A549 treated with Mapracorat at 1 μM for 4 hours (cell line): Measurements from ENCODE around the gene HCK. TPM values are rescaled to one million over a fixed set of nuclear protein-coding genes. Genes with fewer than 3 reads are reported as not detected.

Source experiments
- total RNA-seq: library from RNA; stranded (reverse); fragments of 200-300 nt; extraction: Qiagen RNA extraction; gene quantifications from 5 replicates; pipeline ENCODE4 v1.2.3, GENCODE V29; 2022

Gene HCK
- total RNA-seq: 0.08 to 0.20 TPM (median 0.12 TPM) in 5 replicates

GRCh38 chr20:32052090-32052777, at the start of gene HCK:
TSS of gene HCK (plus strand) at chr20:32052242.

GRCh38 chr20:32010101-32010500, 41.9 kb upstream of the HCK start, which contains the start of gene CCM2L:
TSS of gene CCM2L (plus strand) at chr20:32010438. CDS start at chr20:32010455, 17 bp downstream.

GRCh38 chr20:32109392-32110172, 57.5 kb downstream of the HCK start, which contains the start of gene TM9SF4:
TSS of gene TM9SF4 (plus strand) at chr20:32109714. CDS start at chr20:32109741, 27 bp downstream.

Other genes starting within 250 kb of the HCK start
- 0.27 to 0.76 TPM (median 0.48 TPM) in 5 replicates for gene MYLK2, start 232.9 kb upstream of the HCK start, total RNA-seq
- gene FOXS1, start 206.6 kb upstream of the HCK start, total RNA-seq: 0.17 to 0.86 TPM (median 0.61 TPM) in 5 replicates
- gene DUSP15, start 181.7 kb upstream of the HCK start, total RNA-seq: 0.52 to 1.4 TPM (median 1.1 TPM) in 5 replicates
- 0.10 to 0.20 TPM (median 0.12 TPM) in 4 of 5 replicates, not detected in the other for gene TTLL9, start 181.6 kb upstream of the HCK start, total RNA-seq
- 29.4 to 33.1 TPM (median 32.2 TPM) in 5 replicates for gene PDRG1, start 100.2 kb upstream of the HCK start, total RNA-seq
- 0.01 to 0.02 TPM in 2 of 5 replicates, not detected in the others for gene XKR7, start 84.1 kb upstream of the HCK start, total RNA-seq
- gene CCM2L, start 41.8 kb upstream of the HCK start, total RNA-seq: 0.27 to 0.61 TPM (median 0.35 TPM) in 5 replicates
- gene TM9SF4, start 57.5 kb downstream of the HCK start, total RNA-seq: 32.8 to 36.9 TPM (median 35.9 TPM) in 5 replicates
- 14.7 to 16.4 TPM (median 15.1 TPM) in 5 replicates for gene PLAGL2, start 155.5 kb downstream of the HCK start, total RNA-seq
- 37.5 to 49.7 TPM (median 47.1 TPM) in 5 replicates for gene POFUT1, start 155.6 kb downstream of the HCK start, total RNA-seq
- 22.7 to 27.2 TPM (median 24.4 TPM) in 5 replicates for gene KIF3B, start 225.4 kb downstream of the HCK start, total RNA-seq